Fibroblast of gingiva (primary cell): ENCODE measurements around the gene DLEU7.

ENCODE experiments used
- DNase-seq: peaks from one replicate; pipeline ENCODE4 v3.0.0-alpha.2; 2011; ENCODE audit warnings: low read depth

DLEU7 gene

DNA sequence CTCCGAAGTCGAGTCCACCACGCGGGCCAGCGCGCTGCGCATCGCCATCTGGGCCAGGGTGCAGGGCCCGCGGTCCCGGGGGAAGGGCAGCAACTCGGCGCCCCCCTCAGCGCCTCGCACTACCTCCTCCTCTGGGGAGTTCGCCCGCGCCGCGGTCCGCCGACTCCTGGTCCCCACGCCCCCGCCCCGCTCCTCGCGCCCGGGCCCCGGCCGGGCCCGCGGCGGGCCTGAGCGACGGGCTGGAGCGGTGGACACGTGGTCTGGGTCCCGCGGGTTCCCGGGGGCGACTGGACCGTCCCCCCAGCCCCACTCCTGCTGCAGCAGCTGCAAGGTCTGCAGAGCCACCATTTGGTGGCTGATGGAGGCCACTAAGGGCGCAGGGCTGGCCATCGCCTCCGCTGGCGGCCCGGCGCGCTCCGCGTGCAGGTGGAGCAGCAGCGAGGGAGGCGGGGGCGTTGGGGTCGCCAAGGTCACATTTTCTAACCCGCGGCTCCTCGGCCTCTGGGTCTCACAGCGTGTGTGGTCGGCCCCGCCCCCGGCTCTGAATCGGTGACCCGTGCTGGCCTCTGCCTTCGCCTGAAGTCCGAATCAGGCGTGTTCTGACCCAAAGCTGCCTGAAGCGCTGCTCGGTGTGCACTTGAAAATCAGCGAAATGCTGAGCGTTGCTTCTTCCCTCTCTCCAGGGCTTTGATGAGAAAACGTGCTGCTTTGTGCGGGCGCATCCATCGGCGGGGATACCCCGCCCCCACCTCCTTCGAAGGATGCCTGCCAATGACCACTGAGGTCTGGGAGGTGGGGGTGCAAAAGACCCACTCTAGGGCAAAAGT is at the start of gene DLEU7:
DLEU7 (minus strand) TSS at position 436 of the 827 bp plus-strand sequence; CDS start at position 390, 46 bp downstream.
- DNase-seq: no peak

GRCh38 chr13:50892210-50892944 is 48.9 kb upstream of the DLEU7 start:
- no peak for DNase-seq

DNA sequence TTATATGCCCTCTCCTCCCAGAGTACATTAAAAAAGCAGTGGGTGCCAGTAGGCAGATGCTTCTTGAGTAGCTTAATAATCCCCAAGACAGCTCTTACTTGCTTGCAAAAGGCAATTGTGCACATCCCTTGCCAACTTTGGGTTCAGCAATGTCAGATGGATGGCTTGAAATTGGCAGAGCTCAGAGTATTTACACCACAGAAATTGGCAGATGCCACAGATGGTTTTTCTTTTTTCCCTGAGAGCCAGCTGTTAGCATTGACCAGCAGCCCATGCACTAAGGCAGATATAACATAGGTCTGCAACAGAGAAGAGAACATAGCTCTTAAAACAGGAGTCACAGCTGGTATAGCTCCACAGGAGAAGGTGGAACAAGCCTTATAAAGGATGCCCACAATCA is 47.7 kb upstream of the DLEU7 start:
- no peak for DNase-seq

DNA sequence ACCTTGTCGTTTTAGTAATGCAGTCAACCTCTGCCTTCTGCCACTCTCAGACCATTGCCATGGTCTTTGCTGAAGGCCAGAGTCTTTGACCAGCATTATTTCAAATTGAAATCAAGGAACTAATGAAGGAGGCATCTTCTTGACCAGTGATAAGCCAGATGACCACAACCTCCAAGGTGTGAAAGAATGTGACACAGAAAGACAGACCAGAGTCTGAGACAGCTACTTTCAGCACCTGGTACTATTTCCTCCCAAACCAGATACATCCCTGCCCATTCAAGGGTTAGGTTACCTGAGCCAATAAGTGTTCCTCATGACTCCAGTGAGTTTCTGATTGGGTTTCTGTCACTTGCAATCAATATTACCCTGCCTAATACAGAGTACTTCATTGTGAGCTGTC is 45.8 kb upstream of the DLEU7 start:
- no peak for DNase-seq

GRCh38 chr13:50888362-50888761 is 44.9 kb upstream of the DLEU7 start:
- DNase-seq: no peak

- DNase-seq: no peak
Observed at GRCh38 chr13:50887151-50887550, 43.7 kb upstream of the DLEU7 start.

- DNase-seq: no peak
Observed at GRCh38 chr13:50884265-50884664, 40.8 kb upstream of the DLEU7 start.

DNA sequence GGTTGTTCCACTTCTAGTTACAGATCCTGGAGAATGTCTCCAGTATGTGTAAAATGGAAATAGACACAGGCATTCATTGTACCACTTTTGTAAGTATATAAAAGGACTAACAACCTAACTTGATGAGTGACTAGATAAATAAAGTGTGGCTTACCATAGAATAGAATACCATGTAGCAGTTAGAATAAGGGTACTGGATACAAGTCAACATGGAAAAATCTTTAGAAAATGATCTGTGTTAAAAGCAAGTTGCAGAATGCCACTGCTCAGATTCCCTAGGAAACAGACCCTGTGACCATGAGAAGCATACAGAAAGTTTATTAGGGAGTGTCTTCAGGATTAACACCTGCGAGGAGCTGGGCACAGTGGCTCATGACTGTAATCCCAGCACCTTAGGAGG is 40.2 kb upstream of the DLEU7 start:
- DNase-seq: no peak

DNA sequence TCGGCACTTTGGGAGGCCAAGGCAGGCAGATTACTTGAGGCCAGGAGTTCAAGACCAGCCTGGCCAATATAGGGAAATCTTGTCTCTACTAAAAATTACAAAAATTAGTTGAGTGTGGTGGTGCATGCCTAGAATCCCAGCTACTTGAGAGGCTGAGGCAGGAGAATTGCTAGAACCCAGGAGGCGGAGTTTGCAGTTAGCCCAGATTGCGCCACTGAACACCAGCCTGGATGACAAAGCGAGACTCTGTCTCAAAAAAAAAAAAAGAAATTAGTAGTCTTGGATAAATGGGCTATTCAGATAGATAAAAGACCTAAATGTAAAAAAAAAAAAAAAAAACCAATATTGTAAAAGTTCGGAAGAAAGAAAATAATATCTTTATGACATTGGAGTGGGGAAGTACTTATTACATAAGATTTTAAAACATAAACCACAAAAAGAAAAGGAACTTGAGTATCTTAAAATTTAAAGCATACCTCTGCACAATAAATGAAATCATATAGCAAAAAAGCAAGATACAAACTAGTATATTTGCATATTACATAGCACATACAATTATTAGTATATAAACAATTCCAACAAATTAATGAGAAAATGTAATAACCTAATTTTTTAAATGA is 39.4 kb upstream of the DLEU7 start:
- DNase-seq: no peak

DNA sequence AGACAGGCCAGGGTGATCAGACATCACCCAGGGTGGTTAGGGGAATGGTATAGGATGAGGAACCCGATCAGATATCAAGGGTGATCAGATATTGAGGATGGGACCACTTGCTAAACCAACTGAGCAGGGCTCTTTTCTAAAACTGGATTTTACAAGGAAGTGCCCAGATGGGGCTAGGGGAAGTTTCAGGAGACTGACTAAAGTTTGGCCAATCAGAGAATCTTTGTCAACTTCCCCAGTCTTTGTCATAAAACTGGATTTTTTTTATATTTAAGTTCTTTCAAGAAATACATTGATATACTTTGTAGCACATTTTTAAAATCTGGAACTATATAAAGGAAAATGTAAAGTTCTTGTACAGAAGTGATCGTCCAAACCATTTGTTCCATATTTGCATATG is 30.5 kb upstream of the DLEU7 start:
- no peak for DNase-seq

DNA sequence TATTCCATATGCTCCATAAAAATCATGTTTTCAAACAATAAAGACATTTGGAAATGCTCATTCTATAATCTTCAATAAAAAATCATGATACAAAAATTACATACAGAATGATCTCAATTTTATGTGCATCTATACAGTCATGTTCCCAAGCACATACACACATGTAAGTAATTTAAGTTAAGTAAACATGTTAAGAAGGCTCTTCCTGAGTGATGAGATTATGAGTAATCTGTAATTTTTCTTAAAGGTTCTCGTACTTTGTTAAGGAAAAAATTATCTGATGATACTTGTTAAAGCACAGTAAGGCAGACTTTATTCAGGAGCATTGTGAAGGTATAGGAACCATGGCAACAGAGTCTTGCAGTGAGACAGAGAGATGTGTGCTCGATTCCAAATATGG is 30.0 kb upstream of the DLEU7 start:
- no peak for DNase-seq

DNA sequence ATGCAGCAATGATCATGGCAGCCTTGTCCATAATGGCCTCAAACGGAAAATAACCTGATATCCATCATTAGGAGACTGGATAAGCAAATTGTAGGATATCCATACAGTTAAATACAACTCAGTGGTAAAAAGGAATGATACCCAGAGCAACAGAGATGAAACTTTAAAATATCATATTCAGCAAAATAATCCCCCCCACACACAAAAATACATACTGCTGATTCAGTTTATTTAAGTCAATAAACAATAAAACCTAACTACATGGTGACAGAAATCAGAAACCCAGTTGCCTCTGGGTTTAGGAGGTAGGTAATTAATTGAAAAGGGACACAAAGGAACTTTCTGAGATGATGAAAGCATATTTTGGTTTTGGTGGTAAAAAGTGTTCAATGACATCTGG is 27.9 kb upstream of the DLEU7 start:
- DNase-seq: no peak

DNA sequence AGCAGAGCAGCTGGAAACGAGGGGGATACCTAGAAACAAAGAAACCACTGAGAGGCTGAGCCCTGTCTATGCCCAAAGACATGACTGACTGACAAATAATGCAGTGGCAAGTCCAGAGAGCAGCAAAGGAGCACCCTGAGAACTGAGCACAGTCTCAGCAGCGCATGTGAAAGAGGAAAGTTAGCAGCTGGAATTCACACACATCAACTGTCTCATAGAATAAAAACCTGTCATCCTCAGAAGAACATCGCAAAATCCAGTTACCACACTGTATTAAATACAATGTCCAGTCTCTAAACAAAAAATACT is 24.1 kb upstream of the DLEU7 start:
- no peak for DNase-seq

GRCh38 chr13:50866817-50867636 is 23.5 kb upstream of the DLEU7 start:
- DNase-seq: no peak

DNA sequence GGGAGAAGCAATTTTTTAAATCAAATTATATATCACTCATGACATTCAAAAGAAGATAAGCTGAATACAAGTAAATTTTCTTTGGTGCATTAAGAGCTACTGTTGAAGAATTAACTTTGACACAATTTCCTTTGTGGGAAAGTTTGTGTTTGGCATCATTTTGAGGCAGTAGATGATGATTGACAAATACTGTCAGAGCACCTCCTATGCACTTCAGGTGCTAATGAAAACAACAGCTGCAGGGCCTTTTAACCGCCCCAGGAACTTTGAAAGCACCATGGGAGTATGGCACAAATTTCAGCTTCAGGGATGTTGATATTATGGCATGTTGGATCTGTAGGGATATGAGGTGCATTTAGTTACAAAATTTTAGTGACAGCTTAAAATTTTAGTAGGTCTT is 21.0 kb upstream of the DLEU7 start:
- DNase-seq: no peak

GRCh38 chr13:50855681-50856080 is 12.2 kb upstream of the DLEU7 start:
- DNase-seq: no peak

GRCh38 chr13:50850445-50850844 is 7.0 kb upstream of the DLEU7 start:
- DNase-seq: no peak

DNA sequence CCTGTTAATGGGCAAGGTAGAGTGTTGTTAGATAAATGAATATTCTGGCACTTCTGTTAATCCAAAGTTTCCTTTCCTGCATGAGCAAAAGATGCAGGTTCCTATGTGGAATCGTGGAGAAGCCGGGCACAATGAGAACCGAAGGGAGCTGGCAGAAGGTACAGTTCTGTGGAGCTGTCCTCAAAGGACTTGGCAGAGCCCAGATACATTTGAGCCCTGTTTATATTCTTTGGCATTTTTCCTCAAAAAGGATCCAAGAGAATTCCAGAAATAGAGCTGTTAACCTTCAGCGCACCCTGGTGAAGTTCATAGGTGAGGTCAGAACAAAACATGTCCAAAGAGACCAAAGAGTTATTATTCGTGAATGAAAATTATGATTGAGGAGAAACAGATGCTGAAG is 4.0 kb upstream of the DLEU7 start:
- DNase-seq: no peak

DNA sequence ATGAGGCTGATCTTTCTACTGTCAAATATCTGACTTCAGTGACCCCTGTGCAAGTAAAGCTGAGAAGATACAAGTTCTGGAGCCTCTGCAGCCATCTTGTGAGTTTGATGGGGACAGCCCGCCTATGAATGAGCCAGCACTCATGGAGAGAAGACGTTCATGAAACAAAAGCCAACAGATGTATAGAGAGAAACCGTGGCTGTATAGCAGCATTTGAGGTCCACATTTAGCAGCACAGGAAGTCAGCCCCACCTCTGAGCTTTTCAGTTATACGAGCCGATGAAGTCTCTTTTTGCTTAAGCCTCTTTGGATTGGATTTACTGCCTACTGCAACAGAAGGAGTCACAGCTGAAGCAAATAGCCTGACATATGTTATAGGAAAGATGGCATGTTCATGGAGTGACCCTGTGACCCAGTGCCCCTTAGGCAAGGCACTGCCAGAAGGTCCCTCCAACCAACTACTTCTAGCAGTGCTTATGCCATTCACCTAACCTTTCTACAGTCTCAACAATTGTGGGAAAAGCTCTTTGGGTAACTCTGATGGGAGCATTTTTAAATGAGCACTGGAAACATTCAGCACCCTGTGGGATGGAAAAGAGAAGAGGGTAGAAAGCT is 3.5 kb upstream of the DLEU7 start:
- no peak for DNase-seq

GRCh38 chr13:50845211-50845610 is 1.7 kb upstream of the DLEU7 start:
- DNase-seq: peak; percentile 34

DNA sequence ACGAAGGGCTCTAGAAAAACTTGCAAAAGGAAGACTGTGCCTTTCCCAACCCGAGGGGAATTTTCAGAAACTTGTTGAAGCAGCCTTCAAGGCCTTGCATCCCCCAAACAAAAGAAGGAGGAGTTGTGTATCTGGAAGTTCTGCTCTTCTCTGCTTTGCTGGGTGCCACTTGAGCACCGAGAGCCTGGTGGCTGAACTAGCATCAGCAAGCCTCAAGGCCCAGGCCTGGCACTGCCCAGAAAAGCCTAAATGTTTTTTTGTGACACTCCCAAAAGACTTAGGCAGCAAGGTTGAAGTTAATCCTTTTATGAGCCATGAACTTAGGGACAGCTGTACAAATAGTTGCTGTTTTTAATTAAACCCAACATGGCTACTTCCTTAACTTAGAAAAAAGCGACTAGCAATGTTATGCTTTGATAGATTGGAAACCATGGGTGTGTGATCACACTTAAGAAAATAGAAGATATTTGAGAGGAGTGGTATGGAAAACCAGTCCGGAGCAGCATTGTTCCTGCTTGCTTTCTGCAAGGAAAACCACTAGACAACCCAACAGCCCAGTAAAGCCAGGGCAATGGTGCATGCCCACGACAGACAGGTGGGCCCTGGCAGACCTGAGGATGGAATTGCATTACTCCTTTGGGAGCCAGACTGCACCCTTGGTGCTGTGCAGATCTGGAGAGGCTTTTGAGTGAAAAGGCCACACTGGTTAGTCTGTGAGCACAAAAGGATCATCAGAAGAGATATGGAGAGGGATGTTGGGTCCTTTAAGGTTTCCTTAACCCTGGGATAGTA is 788 bp upstream of the DLEU7 start:
- no peak for DNase-seq
